Measurements from ENCODE around the gene ZBED2.

GRCh38 chr3:111579495-111579894, 15.7 kb downstream of the ZBED2 start:
- TF ChIP-seq TCF12 (IDR thresholded peaks at IDR 0.05): no peak
- TF ChIP-seq TAF1 (IDR thresholded peaks at IDR 0.05; ENCODE audit: borderline replicate concordance, low read depth, low read length): no peak
- no peak for TF ChIP-seq EP300 (IDR thresholded peaks at IDR 0.05; ENCODE audit: borderline replicate concordance in 1 of 2, low read depth in 1 of 2, low read length in 1 of 2)
- TF ChIP-seq POLR2AphosphoS5 (IDR thresholded peaks at IDR 0.05; ENCODE audit: low read depth, low read length): no peak
- TF ChIP-seq CTCF (IDR thresholded peaks at IDR 0.05): no peak
- no peak for TF ChIP-seq MAX (IDR thresholded peaks at IDR 0.05; ENCODE audit: low read depth)

Measured in SK-N-SH (cell line).